ENCODE measurements around the gene PKMYT1.

DNA sequence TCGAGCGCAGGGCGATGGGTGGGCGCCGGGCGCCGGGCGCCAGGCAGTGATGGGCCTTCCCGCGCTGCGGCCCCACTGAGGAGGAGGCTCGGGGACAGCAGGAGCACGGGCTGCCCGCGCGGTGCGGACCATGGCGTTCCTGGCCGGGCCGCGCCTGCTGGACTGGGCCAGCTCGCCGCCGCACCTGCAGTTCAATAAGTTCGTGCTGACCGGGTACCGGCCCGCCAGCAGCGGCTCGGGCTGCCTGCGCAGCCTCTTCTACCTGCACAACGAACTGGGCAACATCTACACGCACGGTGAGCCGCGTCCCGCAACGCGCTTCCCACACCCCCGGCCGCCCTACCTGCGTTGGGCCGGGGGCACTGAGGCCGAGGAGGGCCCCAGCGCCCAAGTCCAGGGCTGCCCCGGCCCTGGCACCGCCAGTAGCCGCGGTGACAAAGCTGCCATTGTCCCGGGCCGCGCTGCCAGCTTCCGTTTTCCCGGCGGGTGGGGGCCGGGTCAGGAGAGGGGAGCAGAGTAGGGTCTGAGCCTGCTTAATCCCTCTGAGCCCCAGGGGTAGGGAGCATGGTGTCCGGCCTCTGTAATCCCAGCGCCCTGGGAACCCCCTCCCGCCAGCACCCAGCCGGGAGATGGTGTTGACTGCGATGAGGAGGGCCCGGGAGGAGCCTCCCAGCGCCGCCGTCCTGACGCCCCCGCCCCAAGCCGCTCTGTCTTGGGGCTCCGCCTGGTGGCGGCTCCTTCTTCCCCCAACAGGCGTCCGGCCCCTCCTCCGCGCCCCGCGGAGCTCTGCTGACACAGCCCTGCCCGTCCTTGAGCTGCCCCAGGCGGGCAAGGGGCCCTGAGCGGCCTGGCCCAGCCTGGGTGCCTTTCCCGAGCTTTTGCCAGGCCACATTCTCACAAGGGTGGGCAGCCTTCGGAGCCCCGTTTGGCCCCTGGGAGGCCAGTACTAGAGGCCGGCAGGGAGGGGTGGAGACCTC is 10.4 kb downstream of the PKMYT1 start:
- no peak for TF ChIP-seq EZH2 (IDR thresholded peaks at IDR 0.05; ENCODE audit: low read depth)
- TF ChIP-seq, protein P1, sequence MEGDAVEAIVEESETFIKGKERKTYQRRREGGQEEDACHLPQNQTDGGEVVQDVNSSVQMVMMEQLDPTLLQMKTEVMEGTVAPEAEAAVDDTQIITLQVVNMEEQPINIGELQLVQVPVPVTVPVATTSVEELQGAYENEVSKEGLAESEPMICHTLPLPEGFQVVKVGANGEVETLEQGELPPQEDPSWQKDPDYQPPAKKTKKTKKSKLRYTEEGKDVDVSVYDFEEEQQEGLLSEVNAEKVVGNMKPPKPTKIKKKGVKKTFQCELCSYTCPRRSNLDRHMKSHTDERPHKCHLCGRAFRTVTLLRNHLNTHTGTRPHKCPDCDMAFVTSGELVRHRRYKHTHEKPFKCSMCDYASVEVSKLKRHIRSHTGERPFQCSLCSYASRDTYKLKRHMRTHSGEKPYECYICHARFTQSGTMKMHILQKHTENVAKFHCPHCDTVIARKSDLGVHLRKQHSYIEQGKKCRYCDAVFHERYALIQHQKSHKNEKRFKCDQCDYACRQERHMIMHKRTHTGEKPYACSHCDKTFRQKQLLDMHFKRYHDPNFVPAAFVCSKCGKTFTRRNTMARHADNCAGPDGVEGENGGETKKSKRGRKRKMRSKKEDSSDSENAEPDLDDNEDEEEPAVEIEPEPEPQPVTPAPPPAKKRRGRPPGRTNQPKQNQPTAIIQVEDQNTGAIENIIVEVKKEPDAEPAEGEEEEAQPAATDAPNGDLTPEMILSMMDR (conservative IDR thresholded peaks at IDR 0.05) = peak; percentile 62
